Activated CD4-positive, alpha-beta T cell treated with anti-CD3 and anti-CD28 coated beads, Interleukin-2, Interleukin-4, amounts not matched to agents 100 ng/mL and 50 ng/mL, durations not matched to agents 16 hours and 8 hours (primary cell): Measurements from ENCODE around the gene A2M.

Experiments
- DNase-seq: peaks from one replicate; pipeline ENCODE4 v3.0.0-alpha.2; 2020; ENCODE audit warnings: low spot score

The A2M gene

GRCh38 chr12:9120487-9121184 lies 4.9 kb upstream of the A2M start:
- DNase-seq = no peak

- DNase-seq = no peak
These were observed 2.4 kb upstream of the A2M start for GRCh38 chr12:9118158-9118557.

GRCh38 chr12:9114946-9115345 lies 773 bp downstream of the A2M start:
- DNase-seq = no peak

- DNase-seq = no peak
These were observed 1.8 kb downstream of the A2M start for GRCh38 chr12:9113987-9114309.

- DNase-seq = no peak
These were observed 2.3 kb downstream of the A2M start for GRCh38 chr12:9113296-9113986.

GRCh38 chr12:9112076-9112853 lies 3.5 kb downstream of the A2M start:
- no peak for DNase-seq

- DNase-seq = no peak
These were observed 4.2 kb downstream of the A2M start for GRCh38 chr12:9111525-9111924.

GRCh38 chr12:9109737-9110491 lies 5.8 kb downstream of the A2M start:
- no peak for DNase-seq

GRCh38 chr12:9109213-9109522 lies 6.6 kb downstream of the A2M start:
- no peak for DNase-seq

- DNase-seq = no peak
These were observed 7.1 kb downstream of the A2M start for GRCh38 chr12:9108504-9109212.

GRCh38 chr12:9107542-9107873 lies 8.2 kb downstream of the A2M start:
- no peak for DNase-seq

- no peak for DNase-seq
These were observed 8.8 kb downstream of the A2M start for GRCh38 chr12:9106610-9107541.

GRCh38 chr12:9106067-9106466 lies 9.7 kb downstream of the A2M start:
- DNase-seq = no peak

- DNase-seq = no peak
These were observed 10.8 kb downstream of the A2M start for GRCh38 chr12:9104767-9105423.

- DNase-seq = no peak
These were observed 11.6 kb downstream of the A2M start for GRCh38 chr12:9104087-9104486.

GRCh38 chr12:9103050-9103849 lies 12.5 kb downstream of the A2M start:
- DNase-seq = no peak

GRCh38 chr12:9101018-9101687 lies 14.6 kb downstream of the A2M start:
- no peak for DNase-seq

GRCh38 chr12:9099552-9100190 lies 16.0 kb downstream of the A2M start:
- DNase-seq = no peak
